Adipocyte (in vitro differentiated cells): ENCODE measurements around the gene PLIN3.
"Not testable (repeated sequence)": the region's sequence is repeated elsewhere in the genome, so short reads cannot be mapped to it uniquely, and the experiment has no call there.

Source experiments
- DNase-seq: peaks from one replicate; pipeline ENCODE4 v3.0.0-alpha.2; 2015; ENCODE audit warnings: low read depth
- H3K27me3 ChIP-seq: replicated peaks from 2 replicates; pipeline ENCODE4 v1.7.0; 2013; ENCODE audit warnings: mild to moderate bottlenecking, low read length, moderate library complexity; ENCODE audit not compliant: control insufficient read depth, insufficient read depth
- H3K36me3 ChIP-seq: 2 replicates; pipeline ENCODE4 v1.7.0; 2013; ENCODE audit warnings: low read length, mild to moderate bottlenecking, moderate library complexity; ENCODE audit not compliant: control insufficient read depth, insufficient read depth, severe bottlenecking
- H3K4me1 ChIP-seq: 2 replicates; pipeline ENCODE4 v1.7.0; 2013; ENCODE audit warnings: mild to moderate bottlenecking, low read length, moderate library complexity; ENCODE audit not compliant: control insufficient read depth, insufficient read depth
- H3K4me3 ChIP-seq: 2 replicates; pipeline ENCODE4 v1.7.0; 2013; ENCODE audit warnings: mild to moderate bottlenecking, low read length, moderate library complexity
- H3K9ac ChIP-seq: 2 replicates; pipeline ENCODE4 v1.7.0; 2013; ENCODE audit warnings: mild to moderate bottlenecking, low read length, moderate library complexity
- H3K9me3 ChIP-seq: 2 replicates; pipeline ENCODE4 v1.7.0; 2013; ENCODE audit warnings: mild to moderate bottlenecking, low read length, moderate library complexity; ENCODE audit not compliant: control insufficient read depth

The PLIN3 gene

GRCh38 chr19:4816202-4816949 is 51.1 kb downstream of the PLIN3 start:
- H3K9me3 ChIP-seq, result no peaks in the 10 kb centered on the region
- H3K4me1 ChIP-seq, result peaks cover 26% of the 10 kb centered on the region
- DNase-seq, result no peak
- peak overlapping the region; percentile 70 for H3K4me3 ChIP-seq
- no peaks in the 10 kb centered on the region for H3K27me3 ChIP-seq
- peak overlapping the region; percentile 65 for H3K9ac ChIP-seq
- peaks cover 24% of the 10 kb centered on the region for H3K36me3 ChIP-seq

- Histone ChIP-seq H3K9ac (peak overlapping the region; percentile 65), H3K4me3 (peak overlapping the region; percentile 70), H3K27me3 (no peaks in the 10 kb centered on the region), H3K9me3 (no peaks in the 10 kb centered on the region), H3K4me1 (peaks cover 26% of the 10 kb centered on the region), H3K36me3 (peaks cover 24% of the 10 kb centered on the region)
- peak; percentile 96 for DNase-seq
Measured at GRCh38 chr19:4815426-4816201, 51.9 kb downstream of the PLIN3 start.

GRCh38 chr19:4814625-4815425 is 52.6 kb downstream of the PLIN3 start:
- Histone ChIP-seq H3K4me3 (peak overlapping the region; percentile 70), H3K4me1 (peaks cover 26% of the 10 kb centered on the region)

GRCh38 chr19:4811328-4812131 is 55.9 kb downstream of the PLIN3 start:
- H3K4me1 ChIP-seq, result peaks cover 26% of the 10 kb centered on the region
- peaks cover 1% of the 10 kb centered on the region for H3K36me3 ChIP-seq
- no peaks in the 10 kb centered on the region for H3K27me3 ChIP-seq
- peak; percentile 79 for DNase-seq
- H3K9me3 ChIP-seq, result no peaks in the 10 kb centered on the region
- H3K4me3 ChIP-seq, result no peak overlapping the region
- peak overlapping the region; percentile 11 for H3K9ac ChIP-seq

More at GRCh38 chr19:4814625-4815425, 52.6 kb downstream of the PLIN3 start:
- DNase-seq, result peak; percentile 62
- Histone ChIP-seq H3K9me3 (no peaks in the 10 kb centered on the region), H3K27me3 (no peaks in the 10 kb centered on the region), H3K9ac (no peak overlapping the region), H3K36me3 (peaks cover 24% of the 10 kb centered on the region)

- no peaks in the 10 kb centered on the region for H3K9me3 ChIP-seq
- no peaks in the 10 kb centered on the region for H3K36me3 ChIP-seq
- no peaks in the 10 kb centered on the region for H3K27me3 ChIP-seq
- no peak for DNase-seq
- H3K4me3 ChIP-seq, result no peak overlapping the region
- H3K9ac ChIP-seq, result no peak overlapping the region
- H3K4me1 ChIP-seq, result no peaks in the 10 kb centered on the region
Measured at GRCh38 chr19:4807188-4807587, 60.3 kb downstream of the PLIN3 start.

- H3K9me3 ChIP-seq, result no peaks in the 10 kb centered on the region
- no peaks in the 10 kb centered on the region for H3K36me3 ChIP-seq
- H3K4me1 ChIP-seq, result no peaks in the 10 kb centered on the region
- H3K27me3 ChIP-seq, result no peaks in the 10 kb centered on the region
- no peak overlapping the region for H3K4me3 ChIP-seq
- no peak overlapping the region for H3K9ac ChIP-seq
- no peak for DNase-seq
Measured at GRCh38 chr19:4806384-4806783, 61.1 kb downstream of the PLIN3 start.

GRCh38 chr19:4805140-4805539 is 62.3 kb downstream of the PLIN3 start:
- H3K9me3 ChIP-seq, H3K4me1 ChIP-seq, DNase-seq, H3K36me3 ChIP-seq, H3K4me3 ChIP-seq, H3K9ac ChIP-seq, H3K27me3 ChIP-seq: not testable (repeated sequence)

GRCh38 chr19:4803736-4804695 is 63.5 kb downstream of the PLIN3 start:
- no peaks in the 10 kb centered on the region for H3K9me3 ChIP-seq
- H3K36me3 ChIP-seq, result no peaks in the 10 kb centered on the region
- H3K9ac ChIP-seq, result no peak overlapping the region
- H3K4me1 ChIP-seq, result no peaks in the 10 kb centered on the region
- DNase-seq, result peak; percentile 79
- H3K4me3 ChIP-seq, result no peak overlapping the region
- no peaks in the 10 kb centered on the region for H3K27me3 ChIP-seq

- no peak overlapping the region for H3K9ac ChIP-seq
- H3K36me3 ChIP-seq, result no peaks in the 10 kb centered on the region
- no peaks in the 10 kb centered on the region for H3K4me1 ChIP-seq
- H3K27me3 ChIP-seq, result no peaks in the 10 kb centered on the region
- no peak for DNase-seq
- no peak overlapping the region for H3K4me3 ChIP-seq
- no peaks in the 10 kb centered on the region for H3K9me3 ChIP-seq
Measured at GRCh38 chr19:4802711-4803110, 64.8 kb downstream of the PLIN3 start.

GRCh38 chr19:4801085-4801619 is 66.3 kb downstream of the PLIN3 start:
- Histone ChIP-seq H3K9ac (no peak overlapping the region), H3K4me3 (no peak overlapping the region), H3K27me3 (no peaks in the 10 kb centered on the region), H3K9me3 (no peaks in the 10 kb centered on the region), H3K36me3 (peaks cover 7% of the 10 kb centered on the region), H3K4me1 (no peaks in the 10 kb centered on the region)
- no peak for DNase-seq
